Fibroblast of lung (primary cell): ENCODE data around the gene BTF3. TPM values are rescaled to one million over a fixed set of nuclear protein-coding genes. Genes with fewer than 3 reads are reported as not detected.

ENCODE experiments used
- DNase-seq, 2 donors: peaks; one replicate each; pipeline versions ENCODE4 v3.0.0 to v3.0.0-alpha.2; 2010; ENCODE audit warnings: low read depth in 2 of 2
- H2AFZ ChIP-seq: 2 replicates; pipeline ENCODE4 v1.5.1; 2012; ENCODE audit warnings: low read length, control low read depth, inconsistent platforms
- H3K27ac ChIP-seq: 2 replicates; pipeline ENCODE4 v1.5.1; 2011; ENCODE audit warnings: low read length, control low read depth; ENCODE audit not compliant: insufficient read depth
- H3K27me3 ChIP-seq: 2 replicates; pipeline ENCODE4 v1.5.1; 2011; ENCODE audit warnings: mild to moderate bottlenecking, low read length; ENCODE audit not compliant: control insufficient read depth, insufficient read depth
- H3K36me3 ChIP-seq: 2 replicates; pipeline ENCODE4 v1.5.1; 2011; ENCODE audit warnings: low read length; ENCODE audit not compliant: control insufficient read depth, insufficient read depth
- H3K4me1 ChIP-seq: 2 replicates; pipeline ENCODE4 v1.5.1; 2011; ENCODE audit warnings: low read length; ENCODE audit not compliant: control insufficient read depth, insufficient read depth; ENCODE audit errors: extremely low read depth
- H3K4me2 ChIP-seq: 2 replicates; pipeline ENCODE4 v1.5.1; 2011; ENCODE audit warnings: low read length, control low read depth; ENCODE audit not compliant: insufficient read depth; ENCODE audit errors: extremely low read depth
- H3K4me3 ChIP-seq, 4 experiments: fragments of 200-600 bp in 1 of 4; sonication (generic) in 1 of 4; replicated peaks in 1 of 4; 2 replicates each; pipeline ENCODE4 v1.5.1; 2011 to 2016; ENCODE audit warnings: low read length in 4 of 4, low read depth in 3 of 4, mild to moderate bottlenecking in 3 of 4, control low read depth in 2 of 4, inconsistent platforms in 1 of 4, mixed read lengths in 1 of 4; ENCODE audit not compliant: insufficient read depth in 1 of 4; ENCODE audit errors: control extremely low read depth in 1 of 4
- H3K79me2 ChIP-seq: 2 replicates; pipeline ENCODE4 v1.5.1; 2012; ENCODE audit warnings: mild to moderate bottlenecking, low read length, inconsistent platforms; ENCODE audit not compliant: control insufficient read depth, insufficient read depth
- H3K9ac ChIP-seq: 2 replicates; pipeline ENCODE4 v1.5.1; 2011; ENCODE audit warnings: mild to moderate bottlenecking, low read length, control low read depth; ENCODE audit not compliant: insufficient read depth
- H3K9me3 ChIP-seq: 2 replicates; pipeline ENCODE4 v1.5.1; 2012; ENCODE audit warnings: low read depth, low read length; ENCODE audit not compliant: control insufficient read depth, insufficient read depth
- H4K20me1 ChIP-seq: 2 replicates; pipeline ENCODE4 v1.5.1; 2011; ENCODE audit warnings: low read length; ENCODE audit not compliant: control insufficient read depth, insufficient read depth; ENCODE audit errors: extremely low read depth
- EZH2 ChIP-seq: IDR thresholded peaks from 2 replicates; pipeline ENCODE4 v1.5.1; 2012; ENCODE audit warnings: low read length, control low read depth, mild to moderate bottlenecking; ENCODE audit errors: missing control alignments
- polyA plus RNA-seq, 2 donors: library from polyadenylated mRNA; depleted of rRNA in 1 of 2; stranded (reverse) in 1 of 2; unstranded in 1 of 2; fragments of >200 nt; gene quantifications; 2 replicates each; pipeline ENCODE4 v1.2.1, GENCODE V29; 2011 to 2012; ENCODE audit warnings: missing spikeins in 1 of 2
- total RNA-seq: library from RNA; depleted of rRNA; stranded (reverse); fragments of >200 nt; gene quantifications from 2 replicates; pipeline ENCODE4 v1.2.1, GENCODE V29; 2014
- TF ChIP-seq, protein P1 (sequence below), 2 donors: IDR thresholded peaks in 1 of 2; conservative IDR thresholded peaks in 1 of 2; 1 replicate in 1 of 2; 2 replicates in 1 of 2; pipeline ENCODE4 v1.5.1; 2011 to 2012; ENCODE audit warnings: low read length in 2 of 2, control low read depth in 1 of 2, inconsistent platforms in 1 of 2, low read depth in 1 of 2, mild to moderate bottlenecking in 1 of 2

The BTF3 gene
- total and polyA plus RNA-seq, 2 donors (not counting 1 experiment from before 2014, with no cell fraction given), result 207 to 647 TPM

DNA sequence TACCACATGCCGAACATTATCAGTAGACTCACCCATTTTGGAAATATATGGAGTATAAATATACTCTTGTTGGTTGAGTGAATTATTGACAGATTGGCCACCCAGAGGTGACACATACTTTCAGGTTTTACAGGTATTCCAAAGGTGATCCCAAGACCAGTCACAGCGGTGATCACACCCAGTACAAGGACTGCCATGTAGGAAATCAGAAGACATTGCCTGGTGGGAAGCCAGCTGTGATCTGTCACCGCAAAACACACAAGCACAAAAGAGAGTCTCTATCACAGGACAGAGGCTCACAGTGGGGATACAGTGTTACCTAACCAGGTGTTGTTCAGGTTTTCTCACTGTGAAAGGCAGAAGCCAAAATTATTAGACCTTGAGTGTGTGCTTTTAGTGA is 15.8 kb downstream of the BTF3 start:
- no peaks in the 10 kb centered on the region for H3K4me1 ChIP-seq
- TF ChIP-seq, protein P1, sequence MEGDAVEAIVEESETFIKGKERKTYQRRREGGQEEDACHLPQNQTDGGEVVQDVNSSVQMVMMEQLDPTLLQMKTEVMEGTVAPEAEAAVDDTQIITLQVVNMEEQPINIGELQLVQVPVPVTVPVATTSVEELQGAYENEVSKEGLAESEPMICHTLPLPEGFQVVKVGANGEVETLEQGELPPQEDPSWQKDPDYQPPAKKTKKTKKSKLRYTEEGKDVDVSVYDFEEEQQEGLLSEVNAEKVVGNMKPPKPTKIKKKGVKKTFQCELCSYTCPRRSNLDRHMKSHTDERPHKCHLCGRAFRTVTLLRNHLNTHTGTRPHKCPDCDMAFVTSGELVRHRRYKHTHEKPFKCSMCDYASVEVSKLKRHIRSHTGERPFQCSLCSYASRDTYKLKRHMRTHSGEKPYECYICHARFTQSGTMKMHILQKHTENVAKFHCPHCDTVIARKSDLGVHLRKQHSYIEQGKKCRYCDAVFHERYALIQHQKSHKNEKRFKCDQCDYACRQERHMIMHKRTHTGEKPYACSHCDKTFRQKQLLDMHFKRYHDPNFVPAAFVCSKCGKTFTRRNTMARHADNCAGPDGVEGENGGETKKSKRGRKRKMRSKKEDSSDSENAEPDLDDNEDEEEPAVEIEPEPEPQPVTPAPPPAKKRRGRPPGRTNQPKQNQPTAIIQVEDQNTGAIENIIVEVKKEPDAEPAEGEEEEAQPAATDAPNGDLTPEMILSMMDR (conservative IDR thresholded peaks at IDR 0.05 in 1 of 2, IDR thresholded peaks at IDR 0.05 in 1 of 2; ENCODE audit: low read depth in 1 of 2, low read length in 2 of 2), result no peak
- H3K36me3 ChIP-seq, result no peaks in the 10 kb centered on the region
- DNase-seq, result no peak
- no peak overlapping the region for H2AFZ ChIP-seq
- H3K9me3 ChIP-seq, result no peaks in the 10 kb centered on the region
- H3K27ac ChIP-seq, result no peak overlapping the region
- no peaks in the 10 kb centered on the region for H3K27me3 ChIP-seq
- no peaks in the 10 kb centered on the region for H3K79me2 ChIP-seq
- no peaks in the 10 kb centered on the region for H4K20me1 ChIP-seq
- H3K4me3 ChIP-seq, result no peak overlapping the region
- H3K9ac ChIP-seq, result no peak overlapping the region
- no peak overlapping the region for H3K4me2 ChIP-seq

DNA sequence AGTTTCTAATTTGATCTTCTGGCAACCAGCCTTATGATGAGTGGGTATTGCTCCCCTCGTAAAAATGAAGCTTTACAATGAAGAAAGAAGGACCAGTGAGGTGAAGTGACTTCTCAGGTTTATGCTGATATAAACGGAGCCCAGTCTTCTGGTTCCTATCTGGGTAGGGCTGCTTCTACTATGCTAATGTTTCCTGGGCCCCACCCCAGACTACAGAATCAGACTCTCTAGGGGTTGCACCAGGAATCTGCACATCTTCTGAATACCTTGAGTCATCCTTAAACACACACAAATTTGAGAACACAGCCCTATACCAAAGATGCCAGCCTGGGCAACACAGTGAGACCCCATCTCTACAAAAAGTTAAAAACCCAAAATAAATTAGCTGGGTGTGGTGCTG is 16.2 kb downstream of the BTF3 start:
- no peak for DNase-seq
- Histone ChIP-seq H3K4me1 (no peaks in the 10 kb centered on the region), H3K4me2 (no peak overlapping the region), H3K27ac (no peak overlapping the region), H3K27me3 (no peaks in the 10 kb centered on the region), H3K4me3 (no peak overlapping the region), H3K79me2 (no peaks in the 10 kb centered on the region), H4K20me1 (no peaks in the 10 kb centered on the region), H3K36me3 (no peaks in the 10 kb centered on the region), H3K9ac (no peak overlapping the region), H3K9me3 (no peaks in the 10 kb centered on the region), H2AFZ (no peak overlapping the region)
- TF ChIP-seq, protein P1 (conservative IDR thresholded peaks at IDR 0.05 in 1 of 2, IDR thresholded peaks at IDR 0.05 in 1 of 2; ENCODE audit: low read depth in 1 of 2, low read length in 2 of 2), result no peak
- TF ChIP-seq EZH2, result no peak

DNA sequence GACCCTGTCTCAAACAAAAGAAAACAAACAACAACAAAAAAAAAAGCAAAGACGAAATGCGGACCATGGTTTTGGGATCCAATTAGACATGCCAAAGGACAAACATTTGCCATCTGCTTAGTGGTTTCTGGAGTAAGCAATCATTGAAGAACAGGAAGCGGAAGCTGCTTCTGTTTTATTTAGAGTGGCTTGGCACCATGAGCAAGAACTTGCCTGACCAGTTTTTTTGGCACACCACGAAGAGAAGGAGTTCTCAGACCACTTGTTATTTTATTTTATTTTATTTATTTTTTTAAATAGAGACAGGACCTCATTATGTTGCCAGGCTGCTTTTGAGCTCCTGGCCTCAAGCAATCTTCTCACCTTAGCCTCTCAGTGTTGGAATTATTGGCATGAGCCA is 17.0 kb downstream of the BTF3 start:
- no peaks in the 10 kb centered on the region for H3K4me1 ChIP-seq
- no peaks in the 10 kb centered on the region for H3K36me3 ChIP-seq
- no peak for DNase-seq
- no peaks in the 10 kb centered on the region for H3K79me2 ChIP-seq
- H2AFZ ChIP-seq, result no peak overlapping the region
- H3K4me3 ChIP-seq, result no peak overlapping the region
- no peak overlapping the region for H3K27ac ChIP-seq
- no peak for TF ChIP-seq EZH2
- TF ChIP-seq, protein P1 (conservative IDR thresholded peaks at IDR 0.05 in 1 of 2, IDR thresholded peaks at IDR 0.05 in 1 of 2; ENCODE audit: low read depth in 1 of 2, low read length in 2 of 2), result no peak
- no peaks in the 10 kb centered on the region for H4K20me1 ChIP-seq
- no peak overlapping the region for H3K9ac ChIP-seq
- H3K4me2 ChIP-seq, result no peak overlapping the region
- no peaks in the 10 kb centered on the region for H3K9me3 ChIP-seq
- no peaks in the 10 kb centered on the region for H3K27me3 ChIP-seq
